HG03095 (cell line): ENCODE measurements around the gene PRLR.

Experiments
- ATAC-seq: cut with Tn5 transposase; IDR thresholded peaks from one replicate; pipeline ENCODE4 v1.9.1; 2021; ENCODE audit warnings: moderate library complexity; ENCODE audit not compliant: unreplicated experiment

PRLR gene

GRCh38 chr5:35162848-35163709, 67.2 kb downstream of the PRLR start:
- no peak for ATAC-seq

GRCh38 chr5:35161652-35162273, 68.5 kb downstream of the PRLR start:
- no peak for ATAC-seq

GRCh38 chr5:35160486-35161116, 69.7 kb downstream of the PRLR start:
- ATAC-seq, result no peak

GRCh38 chr5:35159370-35159742, 70.9 kb downstream of the PRLR start:
- no peak for ATAC-seq

DNA sequence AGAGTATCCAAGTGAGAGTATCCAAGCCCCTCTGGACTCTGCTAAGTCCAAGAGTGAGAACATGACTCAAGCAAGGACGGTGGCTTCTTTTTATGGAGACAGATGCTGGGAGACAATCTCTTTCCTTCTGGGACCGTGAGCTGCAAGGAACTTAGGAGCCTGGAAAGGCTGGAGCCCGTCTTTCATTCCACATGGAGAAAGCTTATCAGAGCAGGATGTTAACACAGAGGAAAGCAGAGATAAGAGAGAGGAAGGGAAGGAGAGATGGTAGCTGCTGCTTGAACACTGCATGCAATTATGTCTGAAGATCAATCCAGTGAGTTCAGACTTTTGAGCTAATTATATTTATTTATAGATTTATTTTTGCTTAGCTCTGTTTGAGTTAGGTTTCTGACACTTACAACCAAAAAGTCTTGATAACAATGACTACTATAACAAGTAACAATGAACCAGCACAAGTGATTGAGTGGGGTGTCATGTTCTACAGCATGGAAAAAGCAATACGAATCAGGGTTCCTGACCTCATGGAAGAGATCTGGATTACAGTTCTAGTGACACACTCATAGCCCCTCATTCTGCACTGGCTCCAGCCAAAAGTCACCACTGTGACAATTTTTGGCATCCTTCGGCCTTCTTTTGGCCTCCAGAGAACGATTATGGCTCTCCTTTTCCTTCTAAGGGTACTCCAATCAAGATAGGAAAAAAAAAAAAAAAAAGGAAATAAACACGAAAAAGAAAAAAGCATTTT, 71.5 kb downstream of the PRLR start:
- ATAC-seq, result no peak

- ATAC-seq, result no peak
These were observed 72.1 kb downstream of the PRLR start for GRCh38 chr5:35158204-35158603.

DNA sequence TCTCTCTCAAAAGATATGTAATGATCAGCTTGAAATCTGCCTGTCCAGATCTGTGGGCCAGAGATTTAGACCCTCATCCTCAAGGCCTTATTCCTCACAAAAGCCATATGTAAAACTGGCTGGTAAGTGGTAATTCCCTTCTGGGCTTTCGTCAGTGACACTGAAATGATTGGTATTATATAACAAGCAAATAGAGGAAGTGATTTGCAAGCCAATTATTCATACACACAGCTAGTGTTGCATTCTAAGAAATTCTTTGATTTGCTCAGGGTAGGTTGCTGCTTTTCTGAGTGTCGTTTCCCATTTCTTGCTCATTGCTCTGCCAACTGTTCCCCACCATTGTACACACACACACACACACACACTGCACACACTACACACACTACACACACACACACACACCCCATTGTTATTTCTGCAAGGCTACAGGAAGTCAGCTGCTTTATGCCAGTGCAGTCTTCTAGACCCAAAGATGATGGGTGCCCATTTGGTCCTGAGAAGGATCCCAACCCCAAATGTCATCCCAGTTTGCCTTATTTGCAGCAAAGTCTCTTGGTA, 76.8 kb downstream of the PRLR start:
- no peak for ATAC-seq

- no peak for ATAC-seq
These were observed 77.6 kb downstream of the PRLR start for GRCh38 chr5:35152733-35153132.

- ATAC-seq, result no peak
These were observed 79.0 kb downstream of the PRLR start for GRCh38 chr5:35151146-35151920.

DNA sequence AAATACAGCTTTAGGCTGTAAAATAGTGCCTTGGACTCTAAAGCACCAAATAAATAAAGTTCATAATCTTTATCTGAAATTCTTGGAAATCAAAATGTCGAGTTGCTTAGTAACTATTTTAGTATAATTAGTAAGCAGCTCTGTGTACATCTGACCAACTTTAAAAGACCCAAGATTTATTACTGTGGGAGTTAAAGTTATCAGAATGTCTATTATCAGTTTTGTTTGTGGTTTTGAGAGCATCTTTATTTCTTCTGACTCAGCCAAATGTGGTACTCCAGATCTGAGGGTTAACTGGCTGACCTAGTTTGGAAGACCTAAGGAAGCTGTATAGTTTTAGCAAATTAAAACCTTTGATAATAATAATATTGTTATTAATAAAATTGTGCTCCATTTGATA, 81.2 kb downstream of the PRLR start:
- no peak for ATAC-seq

- no peak for ATAC-seq
These were observed 83.9 kb downstream of the PRLR start for GRCh38 chr5:35146406-35146805.

GRCh38 chr5:35145691-35146317, 84.5 kb downstream of the PRLR start:
- ATAC-seq, result no peak

- ATAC-seq, result no peak
These were observed 85.3 kb downstream of the PRLR start for GRCh38 chr5:35145012-35145411.

DNA sequence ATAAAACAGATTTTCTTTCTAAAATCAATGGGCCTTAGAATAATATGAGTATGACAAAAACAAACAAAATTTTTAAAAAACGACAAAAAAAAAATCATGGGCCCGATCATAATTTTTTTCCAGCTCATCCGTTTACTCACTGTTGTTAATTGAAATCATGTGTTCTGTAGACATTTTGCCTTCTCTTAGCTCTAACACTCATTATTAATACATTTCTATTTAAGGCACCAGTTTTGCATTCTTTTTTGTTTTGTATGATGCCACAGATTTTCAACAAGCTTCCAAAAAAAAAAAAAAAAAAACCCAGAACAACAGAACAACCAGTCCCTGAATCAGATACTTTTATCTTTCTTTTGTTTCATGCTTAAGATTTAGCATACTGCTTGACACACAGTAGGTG, 86.4 kb downstream of the PRLR start:
- ATAC-seq, result no peak

GRCh38 chr5:35141739-35142138, 88.5 kb downstream of the PRLR start:
- no peak for ATAC-seq

- no peak for ATAC-seq
These were observed 92.1 kb downstream of the PRLR start for GRCh38 chr5:35138232-35138631.

- ATAC-seq, result peak; percentile 50
These were observed 93.9 kb downstream of the PRLR start for GRCh38 chr5:35136386-35136785.

DNA sequence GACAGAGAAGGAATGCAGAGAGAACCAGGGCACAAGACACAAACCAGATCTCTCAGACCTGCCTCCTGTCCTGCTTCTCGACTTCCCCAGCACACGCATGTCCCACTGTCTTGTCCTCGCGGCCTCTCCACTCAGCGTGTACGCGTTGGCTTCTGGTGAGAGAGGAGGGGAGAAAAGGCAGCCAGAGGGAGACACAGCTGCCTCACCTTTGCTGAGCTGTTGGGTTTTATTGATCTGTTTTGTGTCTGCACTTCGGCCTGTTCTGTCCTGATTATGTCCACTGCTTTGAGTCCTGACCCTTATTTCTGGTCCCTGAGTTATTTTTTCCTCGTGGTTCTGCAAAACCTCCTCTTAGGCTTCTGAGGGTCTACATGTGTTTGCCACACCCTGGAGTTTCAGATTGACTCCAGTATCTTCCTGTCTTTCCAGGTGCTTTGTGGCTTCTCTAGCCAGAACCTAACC, 95.0 kb downstream of the PRLR start:
- no peak for ATAC-seq

- ATAC-seq, result no peak
These were observed 95.8 kb downstream of the PRLR start for GRCh38 chr5:35134278-35135030.
